BE2C (cell line): ENCODE data around the gene ASTE1.

ENCODE experiments used
- DNase-seq: peaks from one replicate; pipeline ENCODE4 v3.0.0-alpha.2; 2020
- H3K27me3 ChIP-seq: fragments of 250-450 bp; sonication (Bioruptor Pico); 2 replicates; pipeline ENCODE4 v1.5.1; 2020; ENCODE audit warnings: mild to moderate bottlenecking
- H3K36me3 ChIP-seq: fragments of 250-450 bp; sonication (Bioruptor Pico); 2 replicates; pipeline ENCODE4 v1.5.1; 2020; ENCODE audit warnings: mild to moderate bottlenecking
- H3K4me1 ChIP-seq: fragments of 250-450 bp; sonication (Bioruptor Pico); 2 replicates; pipeline ENCODE4 v1.5.1; 2020
- H3K4me3 ChIP-seq: 2 replicates; pipeline ENCODE4 v1.5.1; 2011; ENCODE audit warnings: low read depth, low read length
- H3K9me3 ChIP-seq: fragments of 250-450 bp; sonication (Bioruptor Pico); 2 replicates; pipeline ENCODE4 v1.5.1; 2020
- TF ChIP-seq, protein P1 (sequence below): IDR thresholded peaks from 2 replicates; pipeline ENCODE4 v1.5.1; 2012; ENCODE audit warnings: mild to moderate bottlenecking, low read depth, low read length

The ASTE1 gene

DNA sequence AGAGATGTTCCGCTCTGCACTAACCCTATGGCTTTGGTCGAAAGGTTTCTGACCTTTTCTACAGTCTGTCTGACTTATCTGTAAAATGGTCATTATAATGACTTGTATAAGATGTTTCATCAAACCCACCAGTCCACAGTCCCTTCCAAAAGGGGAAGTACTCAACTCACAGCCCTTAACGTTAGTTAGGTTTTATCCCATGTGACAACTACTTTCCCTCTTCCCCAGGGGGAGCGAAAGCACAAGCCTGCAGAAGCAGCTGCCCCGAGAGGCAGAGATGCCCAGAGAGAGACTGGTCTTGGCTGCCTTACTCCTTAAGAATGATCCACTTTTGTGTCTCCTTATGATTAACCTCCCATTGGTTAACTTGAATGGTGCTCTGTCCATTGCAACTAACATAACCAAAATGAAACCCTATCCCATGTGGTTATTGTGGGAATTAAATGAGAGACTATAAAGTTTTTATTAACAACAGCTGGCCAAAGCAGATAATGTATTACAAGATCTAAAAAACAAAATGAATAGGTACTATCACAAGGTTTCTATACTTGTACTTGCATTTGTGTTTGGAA, 6.4 kb downstream of the ASTE1 start:
- Histone ChIP-seq H3K9me3 (no peaks in the 10 kb centered on the region), H3K4me1 (no peaks in the 10 kb centered on the region; the same call in 1 of the 2 replicates), H3K4me3 (no peak overlapping the region), H3K36me3 (peaks cover 22% of the 10 kb centered on the region), H3K27me3 (no peaks in the 10 kb centered on the region)
- TF ChIP-seq, protein P1, sequence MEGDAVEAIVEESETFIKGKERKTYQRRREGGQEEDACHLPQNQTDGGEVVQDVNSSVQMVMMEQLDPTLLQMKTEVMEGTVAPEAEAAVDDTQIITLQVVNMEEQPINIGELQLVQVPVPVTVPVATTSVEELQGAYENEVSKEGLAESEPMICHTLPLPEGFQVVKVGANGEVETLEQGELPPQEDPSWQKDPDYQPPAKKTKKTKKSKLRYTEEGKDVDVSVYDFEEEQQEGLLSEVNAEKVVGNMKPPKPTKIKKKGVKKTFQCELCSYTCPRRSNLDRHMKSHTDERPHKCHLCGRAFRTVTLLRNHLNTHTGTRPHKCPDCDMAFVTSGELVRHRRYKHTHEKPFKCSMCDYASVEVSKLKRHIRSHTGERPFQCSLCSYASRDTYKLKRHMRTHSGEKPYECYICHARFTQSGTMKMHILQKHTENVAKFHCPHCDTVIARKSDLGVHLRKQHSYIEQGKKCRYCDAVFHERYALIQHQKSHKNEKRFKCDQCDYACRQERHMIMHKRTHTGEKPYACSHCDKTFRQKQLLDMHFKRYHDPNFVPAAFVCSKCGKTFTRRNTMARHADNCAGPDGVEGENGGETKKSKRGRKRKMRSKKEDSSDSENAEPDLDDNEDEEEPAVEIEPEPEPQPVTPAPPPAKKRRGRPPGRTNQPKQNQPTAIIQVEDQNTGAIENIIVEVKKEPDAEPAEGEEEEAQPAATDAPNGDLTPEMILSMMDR, result no peak
- no peak for DNase-seq

GRCh38 chr3:131018970-131019369, 7.7 kb downstream of the ASTE1 start:
- no peak for DNase-seq
- Histone ChIP-seq H3K36me3 (peaks cover 34% of the 10 kb centered on the region), H3K4me3 (no peak overlapping the region), H3K27me3 (no peaks in the 10 kb centered on the region), H3K4me1 (no peaks in the 10 kb centered on the region; the same call in 1 of the 2 replicates), H3K9me3 (no peaks in the 10 kb centered on the region)
- TF ChIP-seq, protein P1, result no peak

DNA sequence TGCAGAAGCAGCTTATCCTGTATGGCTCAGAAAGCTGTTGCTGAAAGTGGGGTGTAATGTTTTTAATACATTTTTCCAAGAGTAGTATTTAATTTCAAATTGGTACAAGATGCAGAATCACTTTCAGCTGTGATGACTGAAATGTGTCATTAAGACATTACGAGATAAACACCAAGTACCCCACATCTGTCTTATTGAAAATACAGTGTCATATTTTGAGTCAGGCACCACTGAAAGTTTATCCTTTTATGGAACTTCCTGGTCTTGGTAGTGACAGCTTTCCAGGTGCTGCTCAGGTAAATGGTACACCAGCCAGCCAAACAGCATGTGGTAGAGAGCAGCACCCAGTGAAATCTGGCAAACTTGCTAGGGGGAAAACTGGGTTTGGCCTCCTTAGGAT, 16.9 kb downstream of the ASTE1 start:
- peaks cover 26% of the 10 kb centered on the region for H3K36me3 ChIP-seq
- no peak overlapping the region for H3K4me3 ChIP-seq
- no peaks in the 10 kb centered on the region for H3K27me3 ChIP-seq
- no peaks in the 10 kb centered on the region for H3K9me3 ChIP-seq
- TF ChIP-seq, protein P1, result no peak
- DNase-seq, result no peak
- H3K4me1 ChIP-seq, result no peaks in the 10 kb centered on the region

- H3K4me3 ChIP-seq, result no peak overlapping the region
- TF ChIP-seq, protein P1, result no peak
- peaks cover 17% of the 10 kb centered on the region for H3K36me3 ChIP-seq
- no peaks in the 10 kb centered on the region for H3K4me1 ChIP-seq
- no peak for DNase-seq
- no peaks in the 10 kb centered on the region for H3K9me3 ChIP-seq
- no peaks in the 10 kb centered on the region for H3K27me3 ChIP-seq
These were observed 18.3 kb downstream of the ASTE1 start for GRCh38 chr3:131008326-131008725.

DNA sequence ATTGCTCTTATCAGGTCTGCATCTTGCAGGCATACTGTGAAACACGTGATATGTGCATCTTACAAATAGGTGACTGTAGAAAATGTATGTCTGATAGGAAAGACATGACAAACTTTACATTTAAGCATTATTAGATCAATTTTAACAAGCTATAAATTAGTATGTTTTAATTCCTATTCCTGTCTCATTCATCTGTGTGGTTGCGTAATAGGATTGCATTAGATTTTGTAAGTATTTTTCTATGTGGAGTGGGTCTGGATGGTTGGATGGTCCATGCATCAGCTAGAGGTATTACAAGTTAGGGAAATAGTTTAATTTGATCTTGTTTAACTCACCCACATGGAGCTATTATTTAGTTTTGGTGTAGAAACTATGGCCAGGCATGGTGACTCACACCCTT, 18.8 kb downstream of the ASTE1 start:
- no peaks in the 10 kb centered on the region for H3K4me1 ChIP-seq
- TF ChIP-seq, protein P1, result no peak
- H3K36me3 ChIP-seq, result peaks cover 19% of the 10 kb centered on the region
- no peak overlapping the region for H3K4me3 ChIP-seq
- no peak for DNase-seq
- no peaks in the 10 kb centered on the region for H3K27me3 ChIP-seq
- no peaks in the 10 kb centered on the region for H3K9me3 ChIP-seq

GRCh38 chr3:131007256-131007655, 19.4 kb downstream of the ASTE1 start:
- no peak overlapping the region for H3K4me3 ChIP-seq
- no peak for DNase-seq

More at GRCh38 chr3:131007256-131007655, 19.4 kb downstream of the ASTE1 start:
- TF ChIP-seq, protein P1, result no peak
- Histone ChIP-seq H3K36me3 (peaks cover 18% of the 10 kb centered on the region), H3K9me3 (no peaks in the 10 kb centered on the region), H3K27me3 (no peaks in the 10 kb centered on the region), H3K4me1 (no peaks in the 10 kb centered on the region)
